Endothelial cell of umbilical vein (primary cell): ENCODE data around the gene COL9A1. TPM values are rescaled to one million over a fixed set of nuclear protein-coding genes. Genes with fewer than 3 reads are reported as not detected.

Experiments
- BruUV-seq: library from RNA; stranded (reverse); fragments of 400-500 nt; replicated peaks from 2 replicates; lab custom pipeline; 2021; lab: Mats Ljungman, UMichigan
- CTCF ChIA-PET: fragments of 300-600, 350-600 bp; sonication (Branson Sonifier 250); formaldehyde crosslinking; loops from one replicate; lab custom pipeline; 2021; ENCODE audit warnings: antibody characterized with exemption, inconsistent platforms; lab: Charles Lee
- POLR2A ChIA-PET: fragments of 300-600, 350-600 bp; sonication (Branson Sonifier 250); formaldehyde crosslinking; loops from one replicate; lab custom pipeline; 2021; ENCODE audit warnings: antibody characterized with exemption, inconsistent platforms; lab: Charles Lee
- DNase-seq: peaks from one replicate; pipeline ENCODE4 v3.0.0-alpha.2; 2011; ENCODE audit warnings: low read depth, low spot score
- FAIRE-seq: peaks from 2 replicates; lab custom pipeline; 2011; peaks lifted over from hg19 to GRCh38; lab: Jason Lieb, UNC
- H2AFZ ChIP-seq: 2 replicates; pipeline ENCODE4 v1.6.0; 2012; ENCODE audit warnings: low read depth, low read length, control low read depth, inconsistent platforms
- H3K27ac ChIP-seq: 2 replicates; pipeline ENCODE4 v1.5.1; 2011; ENCODE audit warnings: low read depth, mild to moderate bottlenecking, control low read depth, low read length, moderate library complexity; ENCODE audit not compliant: insufficient read depth
- H3K27me3 ChIP-seq, 2 experiments: 2 replicates each; pipeline versions ENCODE4 v1.6.0 to v1.6.1; 2011; ENCODE audit warnings: low read length in 2 of 2, mixed read lengths in 1 of 2; ENCODE audit not compliant: control insufficient read depth in 2 of 2, insufficient read depth in 2 of 2
- H3K36me3 ChIP-seq, 2 experiments: 2 replicates in 1 of 2; 3 replicates in 1 of 2; pipeline ENCODE4 v1.5.1; 2011; ENCODE audit warnings: low read length in 2 of 2, mild to moderate bottlenecking in 1 of 2, moderate library complexity in 1 of 2; ENCODE audit not compliant: control insufficient read depth in 2 of 2, insufficient read depth in 2 of 2; ENCODE audit errors: extremely low read depth in 1 of 2
- H3K4me1 ChIP-seq: 3 replicates; pipeline ENCODE4 v1.5.1; 2011; ENCODE audit warnings: mild to moderate bottlenecking, low read length; ENCODE audit not compliant: control insufficient read depth, insufficient read depth; ENCODE audit errors: extremely low read depth
- H3K4me2 ChIP-seq: 2 replicates; pipeline ENCODE4 v1.6.1; 2011; ENCODE audit warnings: low read length, control low read depth, mixed read lengths; ENCODE audit not compliant: insufficient read depth
- H3K4me3 ChIP-seq, 3 experiments: fragments of 200-600 bp in 1 of 3; sonication (generic), shearing (Covaris generic) in 1 of 3; replicated peaks in 1 of 3; 2 replicates each; pipeline ENCODE4 v1.5.1; 2011 to 2016; ENCODE audit warnings: control low read depth in 3 of 3, low read length in 3 of 3, mild to moderate bottlenecking in 2 of 3, inconsistent platforms in 1 of 3, low read depth in 1 of 3, moderate library complexity in 1 of 3; ENCODE audit not compliant: insufficient read depth in 1 of 3
- H3K79me2 ChIP-seq: 2 replicates; pipeline ENCODE4 v1.6.0; 2012; ENCODE audit warnings: low read length, inconsistent platforms; ENCODE audit not compliant: control insufficient read depth, insufficient read depth
- H3K9ac ChIP-seq: replicated peaks from 2 replicates; pipeline ENCODE3; 2011; ENCODE audit warnings: low read length, control low read depth; ENCODE audit not compliant: insufficient read depth; ENCODE audit errors: extremely low read depth
- H3K9me1 ChIP-seq: replicated peaks from 3 replicates; pipeline ENCODE4 v1.6.0; 2011; ENCODE audit warnings: mild to moderate bottlenecking, low read length; ENCODE audit not compliant: control insufficient read depth, insufficient read depth; ENCODE audit errors: extremely low read depth
- H3K9me3 ChIP-seq: replicated peaks from 2 replicates; pipeline ENCODE4 v1.5.1; 2012; ENCODE audit warnings: low read length, inconsistent platforms; ENCODE audit not compliant: control insufficient read depth, insufficient read depth
- H4K20me1 ChIP-seq: replicated peaks from 2 replicates; pipeline ENCODE3; 2011; ENCODE audit warnings: mild to moderate bottlenecking, low read length; ENCODE audit not compliant: control insufficient read depth, insufficient read depth; ENCODE audit errors: extremely low read depth
- CTCF ChIP-seq, 2 donors: IDR thresholded peaks; 1 replicate in 1 of 2; 2 replicates in 1 of 2; pipeline ENCODE4 v1.5.1; 2011; ENCODE audit warnings: low read length in 2 of 2, mild to moderate bottlenecking in 2 of 2, moderate library complexity in 2 of 2, control low read depth in 1 of 2, inconsistent platforms in 1 of 2, low read depth in 1 of 2; ENCODE audit not compliant: insufficient read depth in 1 of 2; ENCODE audit errors: extremely low read depth in 1 of 2
- EZH2 ChIP-seq: IDR thresholded peaks from 2 replicates; pipeline ENCODE4 v1.6.1; 2012; ENCODE audit warnings: borderline replicate concordance, low read depth, mild to moderate bottlenecking, moderate library complexity, low read length, inconsistent platforms; ENCODE audit not compliant: severe bottlenecking
- FOS ChIP-seq: IDR thresholded peaks from 2 replicates; pipeline ENCODE4 v1.6.1; 2011; ENCODE audit warnings: mild to moderate bottlenecking, low read length, moderate library complexity, borderline replicate concordance; ENCODE audit not compliant: insufficient read depth
- GATA2 ChIP-seq: IDR thresholded peaks from 2 replicates; pipeline ENCODE4 v1.7.0; 2011; ENCODE audit warnings: low read depth, mild to moderate bottlenecking, moderate library complexity, mixed read lengths, low read length; ENCODE audit not compliant: insufficient read length, insufficient read depth
- JUN ChIP-seq: IDR thresholded peaks from 2 replicates; pipeline ENCODE4 v1.6.1; 2011; ENCODE audit warnings: borderline replicate concordance, low read depth; ENCODE audit not compliant: insufficient read length, insufficient read depth
- MAX ChIP-seq: IDR thresholded peaks from 2 replicates; pipeline ENCODE4 v1.6.1; 2011; ENCODE audit not compliant: insufficient read depth, insufficient read length
- MYC ChIP-seq: IDR thresholded peaks from one replicate; pipeline ENCODE4 v1.6.1; 2011; ENCODE audit warnings: mild to moderate bottlenecking, low read depth, low read length
- POLR2A ChIP-seq: IDR thresholded peaks from 2 replicates; pipeline ENCODE4 v1.6.1; 2012; ENCODE audit warnings: low read depth, mild to moderate bottlenecking, control low read depth, low read length
- POLR2AphosphoS5 ChIP-seq: IDR thresholded peaks from 2 replicates; pipeline ENCODE4 v1.6.1; 2012; ENCODE audit warnings: low read depth, mild to moderate bottlenecking, control low read depth, low read length, moderate library complexity; ENCODE audit not compliant: insufficient read depth
- dilution Hi-C: fragments of 300-500 bp; cut with MboI; formaldehyde crosslinking; loops from one replicate; pipeline ENCODE4 v1.15.0; 2019; ENCODE audit warnings: low sequenced_read_pairs; ENCODE audit not compliant: extremely low pct_ligation_motif_present
- intact Hi-C: fragments of 100-400 bp; cut with micrococcal nuclease; formaldehyde crosslinking; loops from one replicate; pipeline ENCODE4 v1.10.0; 2022
- polyA plus RNA-seq, 4 experiments: library from polyadenylated mRNA; depleted of rRNA in 3 of 4; stranded (reverse) in 3 of 4; unstranded in 1 of 4; fragments of >200 nt; gene quantifications; 2 replicates each; pipeline versions ENCODE4 v1.2.1 to v1.2.3, GENCODE V29; 2011 to 2012; ENCODE audit warnings: missing spikeins in 1 of 4
- total RNA-seq: library from RNA; stranded (reverse); gene quantifications from 2 replicates; pipeline ENCODE4 v1.2.3, GENCODE V29; 2021

Gene COL9A1
- total and polyA plus RNA-seq, 2 donors (not counting 3 experiments of a cell fraction or from before 2014, with no cell fraction given), result not detected

GRCh38 chr6:70285201-70285600 lies 17.7 kb downstream of the COL9A1 start:
- Histone ChIP-seq H3K9me1 (no peaks in the 10 kb centered on the region), H3K27me3 (peaks cover 15 to 19% of the 10 kb centered on the region in 2 experiments), H3K4me1 (no peaks in the 10 kb centered on the region), H3K9ac (no peak overlapping the region), H4K20me1 (no peaks in the 10 kb centered on the region), H2AFZ (no peak overlapping the region), H3K36me3 (no peaks in the 10 kb centered on the region), H3K4me3 (no peak overlapping the region), H3K27ac (no peak overlapping the region), H3K4me2 (no peak overlapping the region), H3K9me3 (no peaks in the 10 kb centered on the region), H3K79me2 (no peaks in the 10 kb centered on the region)
- ChIA-PET CTCF (interaction anchor here (2.0 kb wide), 1 partner anchor 25 kb away, joined by 5 read pairs; no protein-coding TSS in a partner anchor), POLR2A (no interaction called here)
- DNase-seq, result no peak
- dilution Hi-C loops, result no loop called here
- no TSS peak for BruUV-seq
- FAIRE-seq, result no peak
- intact Hi-C loops, result no loop called here
- no peak for TF ChIP-seq POLR2AphosphoS5
- TF ChIP-seq JUN, result no peak
- TF ChIP-seq POLR2A, result no peak
- no peak for TF ChIP-seq FOS
- TF ChIP-seq CTCF (IDR thresholded peaks at IDR 0.05; ENCODE audit: extremely low read depth in 1 of 2, insufficient read depth in 1 of 2, low read depth in 1 of 2, low read length in 2 of 2), result no peak
- no peak for TF ChIP-seq GATA2
- TF ChIP-seq MAX, result no peak
- no peak for TF ChIP-seq EZH2
- no peak for TF ChIP-seq MYC
